K562 (cell line): ENCODE measurements around the gene MACROD2. TPM values are rescaled to one million over a fixed set of nuclear protein-coding genes. Genes with fewer than 3 reads are reported as not detected.

Experiments
- ATAC-seq: fragments of 200-7000 bp; cut with Tn5 transposase; 3 replicates; pipeline ENCODE4 v1.9.1; 2020; ENCODE audit warnings: moderate library complexity
- BruUV-seq: library from RNA; stranded (reverse); fragments of 400-500 nt; replicated peaks from 2 replicates; lab custom pipeline; 2021; lab: Mats Ljungman, UMichigan
- CTCF ChIA-PET: fragments of 300-600 bp; formaldehyde crosslinking; extraction: SDS; loops from one replicate; lab custom pipeline; 2021; ENCODE audit warnings: low intra/inter-chr PET ratio; lab: Yijun Ruan, JAX
- POLR2A ChIA-PET: fragments of 300-600, 350-650 bp; sonication (Branson Sonifier 250); formaldehyde crosslinking; extraction: SDS; loops from one replicate; lab custom pipeline; 2021; ENCODE audit warnings: antibody characterized with exemption, inconsistent platforms; lab: Yijun Ruan, JAX
- DNase-seq, 4 experiments: peaks; one replicate each; pipeline versions ENCODE4 v3.0.0 to v3.0.0-alpha.2; 2011 to 2018; ENCODE audit warnings: low spot score in 3 of 4, mixed read lengths in 3 of 4; ENCODE audit errors: extremely low read depth in 1 of 4
- FAIRE-seq: peaks from 2 replicates; lab custom pipeline; 2011; peaks lifted over from hg19 to GRCh38; lab: Jason Lieb, UNC
- H2AFZ ChIP-seq: 2 replicates; pipeline ENCODE4 v1.6.0; 2011; ENCODE audit warnings: low read depth, low read length, control low read depth, inconsistent platforms
- H3K27ac ChIP-seq: fragments of 200-600 bp; 3 replicates; pipeline ENCODE4 v1.8.0; 2011; ENCODE audit warnings: low read depth, mild to moderate bottlenecking, control low read depth, inconsistent platforms, low read length, moderate library complexity, mixed read lengths; ENCODE audit errors: extremely low read depth
- H3K27me3 ChIP-seq, 2 experiments: fragments of 300-600 bp in 1 of 2; 2 replicates in 1 of 2; 3 replicates in 1 of 2; pipeline versions ENCODE4 v1.6.0 to v1.8.0; 2011; ENCODE audit warnings: inconsistent platforms in 2 of 2, low read length in 2 of 2, mild to moderate bottlenecking in 1 of 2, mixed read lengths in 1 of 2, moderate library complexity in 1 of 2; ENCODE audit not compliant: control insufficient read depth in 2 of 2, insufficient read depth in 2 of 2
- H3K36me3 ChIP-seq: fragments of 300-600 bp; 3 replicates; pipeline ENCODE4 v1.8.0; 2011; ENCODE audit warnings: mild to moderate bottlenecking, low read length, inconsistent platforms; ENCODE audit not compliant: control insufficient read depth, insufficient read depth
- H3K4me1 ChIP-seq, 2 experiments: fragments of 200-600 bp in 1 of 2; replicated peaks in 1 of 2; 2 replicates in 1 of 2; 3 replicates in 1 of 2; pipeline versions ENCODE4 v1.5.1 to v1.8.0; 2011; ENCODE audit warnings: inconsistent platforms in 2 of 2, low read length in 2 of 2, mild to moderate bottlenecking in 1 of 2, mixed read lengths in 1 of 2, moderate library complexity in 1 of 2; ENCODE audit not compliant: control insufficient read depth in 2 of 2, insufficient read depth in 2 of 2
- H3K4me2 ChIP-seq: 2 replicates; pipeline ENCODE4 v1.6.1; 2011; ENCODE audit warnings: low read length, control low read depth, inconsistent platforms, mixed read lengths; ENCODE audit not compliant: insufficient read depth
- H3K4me3 ChIP-seq: fragments of 200-600 bp; sonication (generic), shearing (Covaris generic); 2 replicates; pipeline ENCODE4 v1.5.1; 2016; ENCODE audit warnings: control low read depth, inconsistent platforms
- H3K79me2 ChIP-seq: fragments of 200-600 bp; 3 replicates; pipeline ENCODE4 v1.8.0; 2011; ENCODE audit warnings: low read length, inconsistent platforms; ENCODE audit not compliant: control insufficient read depth, insufficient read depth
- H3K9ac ChIP-seq, 2 experiments: 2 replicates each; pipeline versions ENCODE4 v1.6.0 to v1.6.1; 2011; ENCODE audit warnings: low read depth in 2 of 2, low read length in 2 of 2, control low read depth in 1 of 2, inconsistent platforms in 1 of 2, mild to moderate bottlenecking in 1 of 2, mixed read lengths in 1 of 2; ENCODE audit not compliant: insufficient read depth in 1 of 2
- H3K9me1 ChIP-seq: one replicate; pipeline ENCODE4 v1.6.0; 2011; ENCODE audit warnings: inconsistent platforms, mild to moderate bottlenecking, low read length, moderate library complexity; ENCODE audit not compliant: control insufficient read depth, insufficient read depth
- H3K9me3 ChIP-seq: replicated peaks from 2 replicates; pipeline ENCODE4 v1.5.1; 2011; ENCODE audit warnings: low read depth, low read length, inconsistent platforms; ENCODE audit not compliant: control insufficient read depth, insufficient read depth
- H4K20me1 ChIP-seq: replicated peaks from 2 replicates; pipeline ENCODE4 v1.6.1; 2011; ENCODE audit warnings: low read length, inconsistent platforms, mixed read lengths; ENCODE audit not compliant: control insufficient read depth, insufficient read depth
- ARID2 ChIP-seq: fragments of 450-650 bp; IDR thresholded peaks from 2 replicates; pipeline ENCODE4 v1.6.1; 2017; ENCODE audit warnings: antibody characterized with exemption, mild to moderate bottlenecking
- CREBBP ChIP-seq: IDR thresholded peaks from one replicate; pipeline ENCODE4 v1.6.1; 2012; ENCODE audit warnings: low read depth, mild to moderate bottlenecking, control low read depth, inconsistent platforms, low read length
- DACH1 ChIP-seq: fragments of 450-650 bp; IDR thresholded peaks from 2 replicates; pipeline ENCODE4 v1.6.1; 2018; ENCODE audit not compliant: partially characterized antibody
- ETS1 ChIP-seq: conservative IDR thresholded peaks from 2 replicates; pipeline ENCODE4 v1.6.1; 2011; ENCODE audit warnings: low read depth, mild to moderate bottlenecking, low read length; ENCODE audit not compliant: control insufficient read depth
- FOXP1 ChIP-seq: sonication (generic); formaldehyde crosslinking; IDR thresholded peaks from 2 replicates; pipeline ENCODE4 v1.8.0; 2022; ENCODE audit warnings: mild to moderate bottlenecking, missing genetic modification reagents
- HDAC1 ChIP-seq, 2 experiments: fragments of 450-650 bp; IDR thresholded peaks; 2 replicates each; pipeline ENCODE4 v1.6.1; 2016 to 2017; ENCODE audit warnings: inconsistent platforms in 1 of 2, mild to moderate bottlenecking in 1 of 2, moderate library complexity in 1 of 2
- HDAC8 ChIP-seq: fragments of 450-650 bp; IDR thresholded peaks from 2 replicates; pipeline ENCODE4 v1.6.1; 2016; ENCODE audit warnings: mild to moderate bottlenecking, missing genetic modification characterization, moderate library complexity, missing compliant biosample characterization
- NEUROD1 ChIP-seq: fragments of 150-350 bp; IDR thresholded peaks from 2 replicates; pipeline ENCODE4 v1.6.1; 2014; ENCODE audit warnings: borderline replicate concordance, low read length, low read depth; ENCODE audit not compliant: partially characterized antibody
- NKRF ChIP-seq: fragments of 450-650 bp; IDR thresholded peaks from 2 replicates; pipeline ENCODE4 v1.6.1; 2016; ENCODE audit warnings: borderline replicate concordance
- POU5F1 ChIP-seq: fragments of 150-350 bp; IDR thresholded peaks from 2 replicates; pipeline ENCODE4 v1.6.1; 2014; ENCODE audit warnings: borderline replicate concordance, low read length, low read depth, mild to moderate bottlenecking; ENCODE audit not compliant: partially characterized antibody
- PTBP1 ChIP-seq: fragments of 200-400 bp; formaldehyde crosslinking; IDR thresholded peaks from 2 replicates; pipeline ENCODE4 v1.6.1; 2017; ENCODE audit warnings: low read depth, low read length
- PYGO2 ChIP-seq: fragments of 450-650 bp; IDR thresholded peaks from 2 replicates; pipeline ENCODE4 v1.6.1; 2016; ENCODE audit warnings: mild to moderate bottlenecking, missing genetic modification characterization, moderate library complexity, missing compliant biosample characterization
- RUNX1 ChIP-seq: sonication (generic); IDR thresholded peaks from 2 replicates; pipeline ENCODE4 v1.6.1; 2016; ENCODE audit warnings: antibody characterized with exemption, low read depth
- SIN3A ChIP-seq, 2 experiments: fragments of 150-350 bp in 1 of 2; IDR thresholded peaks; 2 replicates each; pipeline ENCODE4 v1.6.1; 2011 to 2016; ENCODE audit warnings: borderline replicate concordance in 2 of 2, low read depth in 2 of 2, low read length in 2 of 2, mild to moderate bottlenecking in 2 of 2, moderate library complexity in 2 of 2; ENCODE audit not compliant: control insufficient read depth in 1 of 2
- SUPT5H ChIP-seq: fragments of 450-650 bp; IDR thresholded peaks from 2 replicates; pipeline ENCODE4 v1.6.1; 2016
- ZNF124 ChIP-seq: sonication (generic); formaldehyde crosslinking; IDR thresholded peaks from 2 replicates; pipeline ENCODE4 v1.8.1; 2022; ENCODE audit warnings: missing genetic modification reagents
- ZNF263 ChIP-seq: sonication (generic); formaldehyde crosslinking; IDR thresholded peaks from 2 replicates; pipeline ENCODE4 v1.8.0; 2022; ENCODE audit warnings: mild to moderate bottlenecking, missing genetic modification reagents, borderline replicate concordance
- ZNF584 ChIP-seq: fragments of 200-800 bp; sonication (Bioruptor generic); IDR thresholded peaks from 2 replicates; pipeline ENCODE4 v1.6.1; 2016; ENCODE audit warnings: low read depth, mild to moderate bottlenecking, missing genetic modification characterization, missing compliant biosample characterization
- WGBS: fragments of 100-300 bp; shearing (Covaris generic); methylation state at CpG from one replicate; pipeline ENCODE4 v1.1.6; 2016; ENCODE audit warnings: low coverage, mixed read lengths; ENCODE audit not compliant: insufficient coverage; ENCODE audit errors: missing lambda C conversion rate; 5-methylcytosine and 5-hydroxymethylcytosine counted together
- in situ Hi-C: fragments of 300-500 bp; cut with MboI; formaldehyde crosslinking; loops from 4 replicates; pipeline ENCODE4 v1.15.0; 2018; ENCODE audit warnings: inconsistent platforms, mixed read lengths
- intact Hi-C: fragments of 100-400 bp; cut with micrococcal nuclease; formaldehyde crosslinking; loops from 2 replicates; pipeline ENCODE4 v1.14.2; 2022
- polyA plus RNA-seq, 8 experiments: library from polyadenylated mRNA; depleted of rRNA in 4 of 8; stranded (reverse) in 5 of 8; unstranded in 3 of 8; fragments of >200 nt; fragmentation: Nextera tagmentation in 2 of 8; fragmentation: Illumina TruSeq in 1 of 8; extraction: Ambion mirVana in 2 of 8; extraction: Trizol in 1 of 8; gene quantifications; 2 replicates each; pipeline versions ENCODE4 v1.2.1 to v1.2.3, GENCODE V29; 2011 to 2014; ENCODE audit warnings: inconsistent platforms in 1 of 8, missing spikeins in 1 of 8
- total RNA-seq, 7 experiments: library from RNA; depleted of rRNA in 6 of 7; stranded (reverse); fragments of >200 nt in 6 of 7; fragmentation: Illumina TruSeq in 2 of 7; extraction: Trizol in 2 of 7; gene quantifications; 2 replicates each; pipeline versions ENCODE4 v1.2.1 to v1.2.3, GENCODE V29; 2011 to 2021; ENCODE audit warnings: low replicate concordance in 1 of 7
- TF ChIP-seq, protein P1 (sequence below), 2 experiments: fragments of 450-650 bp in 1 of 2; sonication (generic) in 1 of 2; formaldehyde crosslinking; conservative IDR thresholded peaks; 2 replicates each; pipeline versions ENCODE4 v1.4.0 to v1.8.1; 2020 to 2022; ENCODE audit warnings: mild to moderate bottlenecking in 1 of 2, missing genetic modification reagents in 1 of 2

Gene MACROD2
- total and polyA plus RNA-seq, 9 of the 15 experiments (the other 6 are each of a cell fraction or from before 2014, with no cell fraction given): not detected

DNA sequence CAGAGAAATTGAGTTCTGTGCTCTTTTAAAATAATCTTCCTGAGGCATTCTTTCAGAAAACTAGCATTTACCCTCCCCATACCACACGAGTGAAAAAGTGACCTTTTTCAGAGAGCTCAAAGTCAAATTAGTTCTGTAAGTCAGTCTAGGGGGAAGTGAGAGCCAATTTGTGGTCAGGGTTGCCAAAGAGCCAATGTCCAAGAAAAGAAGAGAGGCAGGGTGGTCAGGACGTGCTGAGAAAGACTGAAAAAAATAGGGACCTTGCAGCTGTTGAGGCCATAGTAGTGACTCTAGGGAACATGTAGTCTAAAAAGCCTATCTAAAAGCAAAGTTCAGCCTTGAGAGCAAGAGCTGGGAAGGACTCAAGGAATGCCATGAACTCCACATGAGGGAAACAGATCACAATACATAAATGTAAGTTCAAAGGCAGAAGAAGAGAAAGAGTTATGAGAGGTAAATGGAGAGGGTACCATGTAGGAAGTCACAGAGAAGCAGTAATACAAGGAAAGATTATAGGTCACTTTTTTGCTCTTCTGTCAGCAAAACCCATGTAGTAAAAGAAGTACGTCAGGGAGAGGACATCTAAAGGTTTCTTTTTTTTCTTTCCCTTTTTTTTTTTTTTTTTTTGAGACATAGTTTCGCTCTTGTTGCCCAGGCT lies 907.2 kb downstream of the MACROD2 start:
- intact Hi-C loops: no loop called here
- no peak for TF ChIP-seq ETS1
- TF ChIP-seq PTBP1: no peak
- no peak for TF ChIP-seq SUPT5H
- TF ChIP-seq NKRF: no peak
- TF ChIP-seq ZNF263 (CRISPR knock-in tag): no peak
- no peak for TF ChIP-seq ZNF124 (CRISPR knock-in tag)
- no peak for TF ChIP-seq ZNF584 (CRISPR knock-in tag)
- TF ChIP-seq ARID2: no peak
- no peak for TF ChIP-seq HDAC1 (IDR thresholded peaks at IDR 0.05)
- TF ChIP-seq HDAC8 (tag): no peak
- TF ChIP-seq, protein P1, sequence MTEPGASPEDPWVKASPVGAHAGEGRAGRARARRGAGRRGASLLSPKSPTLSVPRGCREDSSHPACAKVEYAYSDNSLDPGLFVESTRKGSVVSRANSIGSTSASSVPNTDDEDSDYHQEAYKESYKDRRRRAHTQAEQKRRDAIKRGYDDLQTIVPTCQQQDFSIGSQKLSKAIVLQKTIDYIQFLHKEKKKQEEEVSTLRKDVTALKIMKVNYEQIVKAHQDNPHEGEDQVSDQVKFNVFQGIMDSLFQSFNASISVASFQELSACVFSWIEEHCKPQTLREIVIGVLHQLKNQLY (CRISPR knock-in tag; conservative IDR thresholded peaks at IDR 0.05): no peak
- TF ChIP-seq NEUROD1: no peak
- no peak for TF ChIP-seq POU5F1
- TF ChIP-seq FOXP1 (CRISPR knock-in tag): no peak
- no peak for TF ChIP-seq CREBBP
- TF ChIP-seq SIN3A (IDR thresholded peaks at IDR 0.05; ENCODE audit: borderline replicate concordance in 2 of 2, control insufficient read depth in 1 of 2, low read depth in 2 of 2, low read length in 2 of 2): no peak
- no peak for TF ChIP-seq PYGO2
- no peak for TF ChIP-seq DACH1
- TF ChIP-seq RUNX1: no peak

More for the DNA sequence above, 907.2 kb downstream of the MACROD2 start:
- H3K27me3 ChIP-seq: no peaks in the 10 kb centered on the region
- DNase-seq: no peak
- H3K9me3 ChIP-seq: no peaks in the 10 kb centered on the region
- no peak overlapping the region for H3K4me2 ChIP-seq
- H3K79me2 ChIP-seq: no peaks in the 10 kb centered on the region
- H3K4me1 ChIP-seq: no peaks in the 10 kb centered on the region
- no peak overlapping the region for H2AFZ ChIP-seq
- in situ Hi-C loops: no loop called here
- no peaks in the 10 kb centered on the region for H3K36me3 ChIP-seq
- H3K27ac ChIP-seq: no peak overlapping the region
- no peak overlapping the region for H3K4me3 ChIP-seq
- ATAC-seq: no peak
- no peaks in the 10 kb centered on the region for H4K20me1 ChIP-seq
- no peak overlapping the region for H3K9ac ChIP-seq
- FAIRE-seq: no peak
- POLR2A ChIA-PET: no interaction called here
- CTCF ChIA-PET: no interaction called here
- WGBS: 0% methylated on average over 2 of the region's 4 CpGs
- BruUV-seq: no TSS peak
- H3K9me1 ChIP-seq: no peaks in the 10 kb centered on the region
